ENCODE results near the gene IGF1R. TPM values are rescaled to one million over a fixed set of nuclear protein-coding genes. Genes with fewer than 3 reads are reported as not detected.

The IGF1R gene
- total and polyA plus RNA-seq, 2 donors (not counting 3 experiments of a cell fraction or from before 2014, with no cell fraction given) = 16.1 to 59.1 TPM

DNA sequence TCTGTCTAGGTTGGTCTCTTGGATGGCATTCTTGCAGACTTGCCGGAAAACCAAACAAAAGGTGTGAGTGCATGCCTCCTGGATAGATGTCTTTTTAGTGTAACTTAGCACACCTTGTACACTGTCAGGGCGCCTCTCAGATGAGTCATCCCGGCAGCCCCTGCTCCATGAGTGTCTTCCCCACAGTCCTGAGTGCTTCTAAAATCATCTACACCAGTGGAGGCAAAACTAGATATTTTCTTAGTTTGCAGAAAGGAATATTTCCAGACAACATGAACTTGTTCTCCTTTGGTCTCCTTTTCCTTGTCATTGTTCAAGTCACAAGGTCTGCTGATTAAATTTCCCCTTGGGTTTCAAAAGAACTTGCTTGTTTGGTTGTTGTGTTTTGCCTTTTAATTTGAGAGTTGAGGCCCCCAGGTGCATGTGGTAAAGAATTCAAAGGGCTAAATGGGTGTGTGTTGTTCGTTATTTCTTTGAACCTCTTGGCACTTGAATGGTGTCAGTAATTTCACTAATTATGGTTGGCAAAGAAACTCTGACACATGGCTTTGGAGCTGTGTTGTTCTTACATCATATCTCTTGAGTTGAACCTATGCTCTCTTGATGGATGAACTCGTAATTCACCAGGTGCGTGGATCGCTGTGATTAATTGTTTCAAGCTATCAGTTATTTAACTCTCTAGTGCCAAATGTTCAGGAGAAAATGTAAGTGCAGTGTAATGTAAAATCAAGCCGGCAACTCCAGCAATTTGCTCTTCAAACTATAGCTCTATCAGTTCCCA, 98.2 kb downstream of the IGF1R start:
- intact Hi-C loops (cut with micrococcal nuclease) (no loop called here), dilution Hi-C loops (cut with MboI; ENCODE audit: extremely low pct_ligation_motif_present, low sequenced_read_pairs) (no loop called here)
- Histone ChIP-seq H4K20me1 (replicated peaks; ENCODE audit: control insufficient read depth, extremely low read depth, insufficient read depth, low read length) (peaks cover 10% of the 10 kb centered on the region), H3K36me3 (ENCODE audit: control insufficient read depth in 2 of 2, extremely low read depth in 1 of 2, insufficient read depth in 2 of 2, low read length in 2 of 2) (no peaks in the 10 kb centered on the region), H3K9me3 (replicated peaks; ENCODE audit: control insufficient read depth, insufficient read depth, low read length) (no peaks in the 10 kb centered on the region), H3K4me3 (replicated peaks in 1 of 3; ENCODE audit: insufficient read depth in 1 of 3, low read depth in 1 of 3, low read length in 3 of 3) (no peak overlapping the region), H3K9me1 (replicated peaks; ENCODE audit: control insufficient read depth, extremely low read depth, insufficient read depth, low read length) (no peaks in the 10 kb centered on the region), H3K4me2 (ENCODE audit: insufficient read depth, low read length) (no peak overlapping the region), H3K9ac (replicated peaks; ENCODE audit: extremely low read depth, insufficient read depth, low read length) (no peak overlapping the region), H3K27me3 (ENCODE audit: control insufficient read depth in 2 of 2, insufficient read depth in 2 of 2, low read length in 2 of 2) (no peaks in the 10 kb centered on the region), H3K79me2 (ENCODE audit: control insufficient read depth, insufficient read depth, low read length) (peaks cover 39% of the 10 kb centered on the region), H2AFZ (ENCODE audit: low read depth, low read length) (no peak overlapping the region), H3K4me1 (ENCODE audit: control insufficient read depth, extremely low read depth, insufficient read depth, low read length) (no peaks in the 10 kb centered on the region), H3K27ac (ENCODE audit: insufficient read depth, low read depth, low read length) (no peak overlapping the region)
- ChIA-PET CTCF (no interaction called here), POLR2A (no interaction called here)
- no peak for FAIRE-seq
- DNase-seq (ENCODE audit: low read depth, low spot score) = no peak
- BruUV-seq (replicated peaks) = no TSS peak
- no peak for TF ChIP-seq MYC (IDR thresholded peaks at IDR 0.05; ENCODE audit: low read depth, low read length)
- no peak for TF ChIP-seq POLR2AphosphoS5 (IDR thresholded peaks at IDR 0.05; ENCODE audit: insufficient read depth, low read depth, low read length)
- TF ChIP-seq FOS (IDR thresholded peaks at IDR 0.05; ENCODE audit: borderline replicate concordance, insufficient read depth, low read length) = no peak
- TF ChIP-seq POLR2A (IDR thresholded peaks at IDR 0.05; ENCODE audit: low read depth, low read length) = no peak
- TF ChIP-seq EZH2 (IDR thresholded peaks at IDR 0.05; ENCODE audit: borderline replicate concordance, low read depth, low read length, severe bottlenecking) = no peak
- TF ChIP-seq JUN (IDR thresholded peaks at IDR 0.05; ENCODE audit: borderline replicate concordance, insufficient read depth, insufficient read length, low read depth) = no peak
- TF ChIP-seq GATA2 (IDR thresholded peaks at IDR 0.05; ENCODE audit: insufficient read depth, insufficient read length, low read depth, low read length) = no peak
- TF ChIP-seq, protein P1, sequence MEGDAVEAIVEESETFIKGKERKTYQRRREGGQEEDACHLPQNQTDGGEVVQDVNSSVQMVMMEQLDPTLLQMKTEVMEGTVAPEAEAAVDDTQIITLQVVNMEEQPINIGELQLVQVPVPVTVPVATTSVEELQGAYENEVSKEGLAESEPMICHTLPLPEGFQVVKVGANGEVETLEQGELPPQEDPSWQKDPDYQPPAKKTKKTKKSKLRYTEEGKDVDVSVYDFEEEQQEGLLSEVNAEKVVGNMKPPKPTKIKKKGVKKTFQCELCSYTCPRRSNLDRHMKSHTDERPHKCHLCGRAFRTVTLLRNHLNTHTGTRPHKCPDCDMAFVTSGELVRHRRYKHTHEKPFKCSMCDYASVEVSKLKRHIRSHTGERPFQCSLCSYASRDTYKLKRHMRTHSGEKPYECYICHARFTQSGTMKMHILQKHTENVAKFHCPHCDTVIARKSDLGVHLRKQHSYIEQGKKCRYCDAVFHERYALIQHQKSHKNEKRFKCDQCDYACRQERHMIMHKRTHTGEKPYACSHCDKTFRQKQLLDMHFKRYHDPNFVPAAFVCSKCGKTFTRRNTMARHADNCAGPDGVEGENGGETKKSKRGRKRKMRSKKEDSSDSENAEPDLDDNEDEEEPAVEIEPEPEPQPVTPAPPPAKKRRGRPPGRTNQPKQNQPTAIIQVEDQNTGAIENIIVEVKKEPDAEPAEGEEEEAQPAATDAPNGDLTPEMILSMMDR (IDR thresholded peaks at IDR 0.05; ENCODE audit: extremely low read depth in 1 of 2, insufficient read depth in 1 of 2, low read depth in 1 of 2, low read length in 2 of 2) = no peak
- TF ChIP-seq, protein P2, sequence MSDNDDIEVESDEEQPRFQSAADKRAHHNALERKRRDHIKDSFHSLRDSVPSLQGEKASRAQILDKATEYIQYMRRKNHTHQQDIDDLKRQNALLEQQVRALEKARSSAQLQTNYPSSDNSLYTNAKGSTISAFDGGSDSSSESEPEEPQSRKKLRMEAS (IDR thresholded peaks at IDR 0.05; ENCODE audit: insufficient read depth, insufficient read length) = no peak
